Panc1 (cell line): ENCODE measurements around the gene CCDC171.

Experiments used
- CTCF ChIP-seq: fragments of 450-650 bp; IDR thresholded peaks from 2 replicates; pipeline ENCODE4 v1.5.1; 2017; ENCODE audit warnings: mild to moderate bottlenecking
- POLR2AphosphoS5 ChIP-seq: IDR thresholded peaks from 2 replicates; pipeline ENCODE4 v1.6.1; 2012; ENCODE audit warnings: mild to moderate bottlenecking, low read depth, low read length, moderate library complexity
- REST ChIP-seq, 2 experiments: IDR thresholded peaks; 2 replicates each; pipeline ENCODE4 v1.6.1; 2011 to 2012; ENCODE audit warnings: low read depth in 2 of 2, control low read depth in 1 of 2, low read length in 1 of 2, mild to moderate bottlenecking in 1 of 2, moderate library complexity in 1 of 2; ENCODE audit not compliant: insufficient read depth in 1 of 2
- TCF7L2 ChIP-seq: IDR thresholded peaks from 2 replicates; pipeline ENCODE4 v1.6.1; 2011; ENCODE audit warnings: mild to moderate bottlenecking, low read depth, low read length, inconsistent platforms

GRCh38 chr9:15763371-15763770 is 210.5 kb downstream of the CCDC171 start:
- no peak for TF ChIP-seq CTCF
- no peak for TF ChIP-seq REST (IDR thresholded peaks at IDR 0.05; ENCODE audit: insufficient read depth in 1 of 2, low read depth in 2 of 2, low read length in 1 of 2)
- no peak for TF ChIP-seq POLR2AphosphoS5
- TF ChIP-seq TCF7L2 = no peak
